Dorsolateral prefrontal cortex (tissue), 118 donors: ENCODE data around the gene CBL. TPM values are rescaled to one million over a fixed set of nuclear protein-coding genes. Genes with fewer than 3 reads are reported as not detected.

Experiments used
- microRNA-seq, 43 experiments: library from miRNA; unstranded; fragments of <30 nt; microRNA quantifications; one replicate each; pipeline ENCODE4 v1.2.0, GENCODE V29; 2022
- total RNA-seq, 120 experiments: library from RNA; stranded (reverse); gene quantifications; one replicate each; pipeline versions ENCODE4 v1.2.3 to v1.2.4, GENCODE V29; 2022

The CBL gene
- total RNA-seq, 120 experiments from 2014 or later = 22.9 to 40.0 (median 30.5) TPM

Small RNA genes within 50 kb of the gene (microRNA-seq; reads per million reads assigned to microRNA genes)
- gene MIR6756 = 0 to 2.4 (median 0) reads per million in 43 experiments

Other genes starting within 250 kb of the CBL start
- gene FOXR1, start 234.6 kb upstream of the CBL start, total RNA-seq = under 1 TPM in 1 of 120 experiments, not detected in 119; 0.44 TPM
- 100 to 1,000 TPM in 1 of 120 experiments, 10 to 100 TPM in 119; 37.7 to 109 (median 64.9) TPM for gene CENATAC, start 208.2 kb upstream of the CBL start, total RNA-seq
- gene RPS25, start 188.0 kb upstream of the CBL start, total RNA-seq = 100 to 1,000 TPM; 267 to 575 (median 429) TPM
- 10 to 100 TPM; 29.3 to 71.5 (median 49.7) TPM for gene TRAPPC4, start 187.6 kb upstream of the CBL start, total RNA-seq
- 10 to 100 TPM in 100 of 120 experiments, 1 to 10 TPM in 20; 6.9 to 20.8 (median 12.6) TPM for gene SLC37A4, start 175.5 kb upstream of the CBL start, total RNA-seq
- gene HYOU1, start 149.1 kb upstream of the CBL start, total RNA-seq = 100 to 1,000 TPM in 118 of 120 experiments, 10 to 100 TPM in 2; 94.9 to 199 (median 139) TPM
- gene VPS11, start 138.5 kb upstream of the CBL start, total RNA-seq = 10 to 100 TPM; 33.3 to 65.7 (median 50.5) TPM
- gene HMBS, start 121.5 kb upstream of the CBL start, total RNA-seq = 10 to 100 TPM in 95 of 120 experiments, 1 to 10 TPM in 25; 6.8 to 18.6 (median 12.6) TPM
- gene DPAGT1, start 104.5 kb upstream of the CBL start, total RNA-seq = 10 to 100 TPM; 18.3 to 47.3 (median 30.8) TPM
- 10 to 100 TPM; 26.6 to 76.4 (median 50.5) TPM for gene C2CD2L, start 99.0 kb upstream of the CBL start, total RNA-seq
- 10 to 100 TPM; 29.8 to 70.5 (median 47.9) TPM for gene HINFP, start 84.8 kb upstream of the CBL start, total RNA-seq
- 10 to 100 TPM in 116 of 120 experiments, 1 to 10 TPM in 4; 5.2 to 31.5 (median 18.1) TPM for gene ABCG4, start 57.3 kb upstream of the CBL start, total RNA-seq
- 10 to 100 TPM in 48 of 120 experiments, 1 to 10 TPM in 72; 5.5 to 16.3 (median 9.4) TPM for gene NLRX1, start 37.6 kb upstream of the CBL start, total RNA-seq
- gene NHERF4, start 20.9 kb upstream of the CBL start, total RNA-seq = 1 to 10 TPM in 3 of 120 experiments, under 1 TPM in 11, not detected in 106; 0.13 to 1.2 (median 0.40) TPM
- 100 to 1,000 TPM in 2 of 120 experiments, 10 to 100 TPM in 118; 17.4 to 120 (median 43.4) TPM for gene MCAM, start 110.8 kb downstream of the CBL start, total RNA-seq
- gene RNF26, start 128.2 kb downstream of the CBL start, total RNA-seq = 10 to 100 TPM; 15.9 to 31.2 (median 24.4) TPM
- 10 to 100 TPM in 74 of 120 experiments, 1 to 10 TPM in 46; 5.1 to 23.2 (median 10.8) TPM for gene C1QTNF5, start 134.5 kb downstream of the CBL start, total RNA-seq
- under 1 TPM in 1 of 120 experiments, not detected in 119; 0.32 TPM for gene MFRP, start 140.4 kb downstream of the CBL start, total RNA-seq
- 10 to 100 TPM; 32.5 to 68.6 (median 46.7) TPM for gene USP2, start 175.4 kb downstream of the CBL start, total RNA-seq
- gene THY1, start 216.8 kb downstream of the CBL start, total RNA-seq = 100 to 1,000 TPM; 161 to 881 (median 538) TPM